ENCODE measurements around the gene EVI5L. TPM values are rescaled to one million over a fixed set of nuclear protein-coding genes. Genes with fewer than 3 reads are reported as not detected.

EVI5L gene
- total RNA-seq, 2 donors from 2014 or later: 3.6 to 4.5 TPM

DNA sequence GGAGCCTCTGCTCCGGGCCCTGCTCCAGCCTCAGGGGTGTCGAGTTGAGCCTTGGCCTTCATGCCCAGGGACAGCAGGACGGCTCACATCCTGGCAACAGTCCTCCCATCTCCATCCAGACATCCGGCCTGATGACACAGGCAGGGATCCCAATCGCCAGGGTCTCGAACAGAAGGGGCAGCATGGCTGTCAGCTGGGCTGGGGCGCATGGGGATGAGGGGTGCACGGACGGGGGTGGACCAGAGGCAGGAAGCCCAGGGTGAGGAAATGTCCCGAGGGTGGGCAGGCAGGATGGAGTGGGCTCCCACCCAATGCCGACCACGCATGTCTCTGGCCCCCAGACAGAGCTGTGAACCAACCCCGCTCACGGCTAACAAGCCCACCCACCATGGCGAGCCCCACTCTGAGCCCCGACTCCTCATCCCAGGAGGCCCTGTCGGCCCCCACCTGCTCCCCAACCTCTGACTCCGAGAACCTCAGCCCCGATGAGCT, 16.2 kb downstream of the EVI5L start:
- Mint-ChIP-seq H3K4me3 (no peak overlapping the region), H3K27ac (no peak overlapping the region), H3K9me3 (no peaks in the 10 kb centered on the region), H3K36me3 (ENCODE audit: low read depth) (no peaks in the 10 kb centered on the region), H3K27me3 (no peaks in the 10 kb centered on the region), H3K4me1 (no peaks in the 10 kb centered on the region)
- ATAC-seq (replicated peaks): no peak

DNA sequence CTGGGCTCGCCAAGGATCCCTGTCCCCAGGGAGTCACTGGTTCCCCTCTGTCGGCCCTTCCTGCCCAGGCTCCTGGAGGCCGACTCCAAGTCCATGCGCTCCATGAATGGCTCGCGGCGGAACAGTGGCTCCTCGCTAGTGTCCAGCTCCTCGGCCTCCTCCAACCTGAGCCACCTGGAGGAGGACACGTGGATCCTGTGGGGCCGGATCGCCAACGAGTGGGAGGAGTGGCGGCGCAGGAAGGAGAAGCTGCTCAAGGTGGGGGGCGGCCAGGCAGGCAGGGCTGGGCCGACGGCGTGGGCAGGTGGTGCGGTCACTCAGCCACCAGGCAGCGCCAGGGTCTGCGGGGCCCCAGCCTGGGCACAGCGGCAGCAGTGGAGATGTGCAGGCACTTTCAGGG, 17.6 kb downstream of the EVI5L start:
- Mint-ChIP-seq H3K9me3 (no peaks in the 10 kb centered on the region), H3K4me3 (no peak overlapping the region), H3K36me3 (ENCODE audit: low read depth) (no peaks in the 10 kb centered on the region), H3K4me1 (no peaks in the 10 kb centered on the region), H3K27me3 (no peaks in the 10 kb centered on the region), H3K27ac (no peak overlapping the region)
- ATAC-seq (replicated peaks): no peak

DNA sequence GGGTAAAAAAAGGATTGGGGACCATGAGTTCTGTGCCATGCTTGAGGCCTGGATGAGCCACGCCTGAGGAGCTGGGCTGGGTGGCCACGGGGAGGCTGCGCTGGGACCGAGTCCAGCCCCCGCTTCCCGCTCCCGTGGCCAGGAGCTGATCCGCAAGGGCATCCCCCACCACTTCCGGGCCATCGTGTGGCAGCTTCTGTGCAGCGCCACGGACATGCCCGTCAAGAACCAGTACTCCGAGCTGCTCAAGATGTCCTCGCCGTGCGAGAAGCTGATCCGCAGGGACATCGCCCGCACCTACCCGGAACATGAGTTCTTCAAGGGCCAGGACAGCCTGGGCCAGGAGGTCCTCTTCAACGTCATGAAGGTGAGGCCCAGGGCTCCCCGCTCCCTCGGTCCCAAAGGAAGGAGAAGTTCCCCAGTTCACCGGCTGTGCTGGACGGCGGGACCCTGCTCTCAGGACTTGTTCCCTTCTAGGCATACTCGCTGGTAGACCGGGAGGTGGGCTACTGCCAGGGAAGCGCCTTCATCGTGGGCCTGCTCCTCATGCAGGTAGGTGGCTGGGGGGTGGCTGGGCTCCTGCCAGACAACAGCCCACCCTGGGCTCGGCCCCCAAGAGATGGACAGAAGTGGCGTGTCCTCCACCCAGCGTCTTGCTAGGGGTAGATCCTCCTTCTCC, 18.9 kb downstream of the EVI5L start:
- Mint-ChIP-seq H3K9me3 (no peaks in the 10 kb centered on the region), H3K4me1 (no peaks in the 10 kb centered on the region), H3K36me3 (ENCODE audit: low read depth) (no peaks in the 10 kb centered on the region), H3K27ac (no peak overlapping the region), H3K4me3 (no peak overlapping the region), H3K27me3 (no peaks in the 10 kb centered on the region)
- no peak for ATAC-seq (replicated peaks)

DNA sequence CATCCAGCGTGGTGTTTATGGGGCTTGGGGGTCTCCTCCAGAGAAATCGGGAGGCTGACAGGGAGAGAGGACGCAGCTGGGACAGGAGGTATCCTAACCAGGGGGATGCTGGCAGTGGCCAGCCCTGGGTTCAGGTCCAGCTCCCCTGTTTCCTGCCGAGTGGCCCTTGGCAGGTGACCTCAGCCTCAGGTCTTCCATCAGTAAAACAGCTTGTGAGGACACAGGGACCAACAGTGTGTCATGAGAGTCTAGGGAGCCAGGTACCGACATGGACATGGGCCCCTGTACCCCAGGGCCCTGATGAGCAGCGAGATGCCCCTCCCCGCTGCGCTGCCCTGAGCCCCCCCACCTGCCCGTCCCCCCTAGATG, 19.6 kb downstream of the EVI5L start:
- no peak overlapping the region for H3K4me3 Mint-ChIP-seq
- no peaks in the 10 kb centered on the region for H3K36me3 Mint-ChIP-seq (ENCODE audit: low read depth)
- no peaks in the 10 kb centered on the region for H3K4me1 Mint-ChIP-seq
- H3K27me3 Mint-ChIP-seq: no peaks in the 10 kb centered on the region
- ATAC-seq (replicated peaks): no peak
- H3K9me3 Mint-ChIP-seq: no peaks in the 10 kb centered on the region
- no peak overlapping the region for H3K27ac Mint-ChIP-seq

DNA sequence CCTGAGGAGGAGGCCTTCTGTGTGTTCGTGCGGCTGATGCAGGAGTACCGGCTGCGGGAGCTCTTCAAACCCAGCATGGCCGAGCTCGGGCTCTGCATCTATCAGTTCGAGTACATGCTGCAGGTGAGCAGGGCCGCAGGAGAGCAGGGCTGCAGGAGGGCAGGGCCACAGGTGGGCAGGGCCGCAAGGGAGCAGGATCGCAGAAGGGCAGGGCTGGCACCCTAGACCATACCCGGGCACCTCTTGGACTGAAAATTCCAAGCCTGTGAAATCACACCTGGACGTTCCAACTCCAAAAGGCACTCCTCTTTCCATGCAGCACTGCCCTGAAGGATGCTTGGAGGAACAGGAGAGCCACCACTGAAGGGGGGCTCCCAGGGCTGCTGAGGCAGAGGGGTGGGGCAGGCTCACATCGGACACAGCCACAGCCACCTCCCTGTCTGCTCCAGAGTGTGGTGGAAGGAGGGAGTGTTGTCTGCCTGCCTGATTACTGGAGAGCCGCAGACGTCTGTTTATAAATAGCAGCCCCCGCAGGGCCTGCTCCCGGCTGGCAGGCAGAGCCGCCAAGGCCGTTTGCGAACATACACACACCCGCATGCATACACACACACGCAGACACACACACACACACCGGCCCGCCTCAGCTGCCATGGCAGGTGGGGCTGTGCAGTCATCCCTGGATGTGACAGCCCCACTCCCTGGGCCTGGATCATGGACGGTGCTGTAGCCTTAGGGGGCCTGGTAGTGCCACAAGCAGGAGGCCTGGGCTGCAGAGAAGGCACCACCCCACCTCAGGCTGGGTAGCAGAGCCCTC, 20.2 kb downstream of the EVI5L start:
- H3K27me3 Mint-ChIP-seq: no peaks in the 10 kb centered on the region
- no peak overlapping the region for H3K4me3 Mint-ChIP-seq
- no peaks in the 10 kb centered on the region for H3K4me1 Mint-ChIP-seq
- no peak overlapping the region for H3K27ac Mint-ChIP-seq
- ATAC-seq (replicated peaks): no peak
- H3K36me3 Mint-ChIP-seq (ENCODE audit: low read depth): no peaks in the 10 kb centered on the region
- H3K9me3 Mint-ChIP-seq: no peaks in the 10 kb centered on the region

DNA sequence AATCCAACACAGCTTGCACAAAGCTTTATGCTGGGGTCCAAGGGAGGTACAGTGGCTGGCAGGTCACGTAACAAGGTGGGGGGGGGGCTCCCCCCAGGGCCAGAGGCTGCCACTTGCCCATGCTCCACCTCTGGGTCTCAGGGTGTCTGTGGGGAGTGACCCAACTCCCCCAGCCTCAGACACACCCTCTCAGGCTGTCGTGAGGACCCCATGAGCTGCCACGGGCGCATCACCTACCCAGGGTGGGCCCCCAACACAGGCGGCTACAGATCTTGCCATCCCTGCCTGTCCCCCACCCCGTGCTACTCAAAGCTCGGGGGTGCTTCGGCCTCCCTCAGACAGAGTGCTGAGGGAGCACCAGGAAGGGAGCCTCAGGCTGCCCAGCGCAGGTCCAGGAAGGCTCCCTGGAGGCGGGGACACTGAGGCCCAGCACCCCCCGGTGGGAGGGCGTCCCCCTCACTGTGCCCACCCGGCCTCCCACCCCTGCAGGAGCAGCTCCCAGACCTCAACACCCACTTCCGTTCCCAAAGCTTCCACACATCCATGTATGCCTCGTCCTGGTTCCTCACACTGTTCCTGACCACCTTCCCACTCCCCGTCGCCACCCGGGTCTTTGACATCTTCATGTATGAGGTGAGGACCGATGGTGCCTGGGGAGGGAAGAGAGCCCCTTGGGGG, 21.1 kb downstream of the EVI5L start:
- no peak overlapping the region for H3K27ac Mint-ChIP-seq
- no peak for ATAC-seq (replicated peaks)
- H3K27me3 Mint-ChIP-seq: no peaks in the 10 kb centered on the region
- H3K9me3 Mint-ChIP-seq: no peaks in the 10 kb centered on the region
- H3K4me3 Mint-ChIP-seq: no peak overlapping the region
- no peaks in the 10 kb centered on the region for H3K4me1 Mint-ChIP-seq
- no peaks in the 10 kb centered on the region for H3K36me3 Mint-ChIP-seq (ENCODE audit: low read depth)

DNA sequence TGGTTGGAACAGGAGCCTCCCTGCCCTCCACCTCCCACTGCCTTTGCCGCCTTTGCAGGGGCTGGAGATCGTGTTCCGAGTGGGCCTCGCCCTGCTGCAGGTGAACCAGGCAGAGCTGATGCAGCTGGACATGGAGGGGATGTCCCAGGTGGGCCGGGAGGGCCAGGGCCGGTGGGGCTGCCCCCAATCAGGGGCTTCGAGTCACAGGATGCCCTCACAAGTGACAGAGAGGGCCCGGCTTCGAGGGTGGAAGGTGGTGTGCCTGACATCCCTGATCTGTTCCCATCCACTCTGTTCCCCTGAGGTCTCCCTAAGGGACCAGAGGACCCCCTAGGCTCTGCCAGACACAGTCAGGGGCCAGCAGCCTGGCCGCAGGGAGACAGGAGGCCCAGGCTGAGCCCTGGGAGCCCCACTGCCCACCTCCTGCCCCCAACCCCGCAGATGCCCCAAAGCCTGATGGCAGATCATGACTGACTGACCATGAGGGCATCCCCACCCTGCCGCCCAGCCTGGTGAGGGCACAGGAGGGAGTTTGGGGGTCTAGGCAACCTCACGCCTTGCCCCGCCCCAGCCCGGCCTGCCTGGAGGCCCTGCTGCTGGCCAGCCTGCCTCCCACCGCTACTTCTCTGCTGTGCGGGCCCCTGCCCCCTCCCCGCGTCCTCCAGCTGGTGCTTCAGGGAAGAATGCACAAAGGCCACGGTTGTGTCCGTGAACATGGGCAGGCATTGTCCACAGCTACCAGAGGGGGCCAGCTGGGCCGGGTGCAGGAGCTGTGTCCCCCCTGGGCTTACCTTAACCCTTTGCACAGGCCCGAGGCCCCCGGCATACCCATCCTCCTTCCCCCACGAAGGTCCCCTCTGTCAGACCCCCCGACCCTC, 21.8 kb downstream of the EVI5L start:
- no peaks in the 10 kb centered on the region for H3K4me1 Mint-ChIP-seq
- H3K27me3 Mint-ChIP-seq: no peaks in the 10 kb centered on the region
- H3K4me3 Mint-ChIP-seq: no peak overlapping the region
- H3K9me3 Mint-ChIP-seq: no peaks in the 10 kb centered on the region
- no peaks in the 10 kb centered on the region for H3K36me3 Mint-ChIP-seq (ENCODE audit: low read depth)
- no peak overlapping the region for H3K27ac Mint-ChIP-seq
- no peak for ATAC-seq (replicated peaks)

DNA sequence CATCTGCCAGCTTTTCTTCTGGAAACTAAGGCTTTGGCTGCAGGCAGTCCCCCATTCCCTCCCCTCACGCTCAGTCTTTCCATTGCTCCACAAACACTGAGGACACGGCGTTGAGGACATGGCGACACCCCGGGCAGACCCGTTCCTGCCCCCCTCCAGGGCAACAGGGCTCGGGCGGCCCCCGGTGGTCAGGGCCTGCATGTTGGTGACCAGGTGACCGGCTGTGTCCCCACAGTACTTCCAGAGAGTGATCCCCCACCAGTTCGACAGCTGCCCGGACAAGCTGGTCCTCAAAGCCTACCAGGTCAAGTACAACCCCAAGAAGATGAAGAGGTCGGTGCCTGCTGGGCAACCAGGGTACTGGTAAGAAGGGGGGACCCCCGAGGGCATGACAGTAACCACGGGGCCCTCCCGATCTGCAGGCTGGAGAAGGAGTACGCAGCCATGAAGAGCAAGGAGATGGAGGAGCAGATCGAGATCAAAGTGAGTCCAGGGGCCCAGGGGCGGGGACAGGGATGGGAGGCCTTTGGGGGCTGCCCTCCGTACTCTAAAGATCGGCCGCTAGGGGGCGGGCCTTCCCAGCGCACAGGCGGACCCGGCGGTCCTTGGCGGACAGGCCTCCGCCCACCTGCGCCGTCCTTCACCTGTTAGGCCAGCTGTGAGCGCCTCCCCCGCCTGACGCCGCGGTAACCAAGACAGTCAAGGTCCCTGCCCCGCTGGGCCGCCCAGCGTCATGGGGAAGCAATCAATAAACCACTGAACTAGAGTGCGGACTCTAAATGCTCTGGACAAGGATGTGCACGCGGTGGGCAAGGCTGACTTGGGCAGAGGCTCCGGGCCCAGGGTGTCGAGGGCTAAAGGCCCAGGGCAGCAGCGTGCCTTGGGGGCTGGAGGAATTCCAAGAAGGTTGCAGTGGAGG, 23.1 kb downstream of the EVI5L start:
- Mint-ChIP-seq H3K4me3 (no peak overlapping the region), H3K27me3 (no peaks in the 10 kb centered on the region), H3K27ac (no peak overlapping the region), H3K9me3 (no peaks in the 10 kb centered on the region), H3K4me1 (no peaks in the 10 kb centered on the region), H3K36me3 (ENCODE audit: low read depth) (no peaks in the 10 kb centered on the region)
- ATAC-seq (replicated peaks): peak; percentile 90

DNA sequence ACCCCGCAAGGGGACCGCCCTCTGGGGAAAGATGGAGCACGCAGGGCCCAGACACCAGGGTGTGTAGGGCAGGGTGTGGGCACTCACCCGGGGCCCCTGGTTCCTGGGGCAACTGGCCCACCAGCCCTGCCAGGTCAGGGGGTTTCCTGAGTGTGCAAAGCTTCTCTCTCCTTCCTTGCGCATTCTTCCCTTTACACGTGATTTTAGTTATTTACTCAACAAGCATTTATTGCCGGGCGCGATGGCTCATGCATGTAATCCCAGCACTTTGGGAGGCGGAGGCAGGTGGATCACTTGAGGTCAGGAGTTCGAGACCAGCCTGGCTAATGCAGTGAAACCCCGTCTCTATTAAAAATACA, 23.7 kb downstream of the EVI5L start:
- Mint-ChIP-seq H3K4me3 (no peak overlapping the region), H3K27ac (no peak overlapping the region), H3K4me1 (no peaks in the 10 kb centered on the region), H3K27me3 (no peaks in the 10 kb centered on the region), H3K9me3 (no peaks in the 10 kb centered on the region), H3K36me3 (ENCODE audit: low read depth) (no peaks in the 10 kb centered on the region)
- no peak for ATAC-seq (replicated peaks)

DNA sequence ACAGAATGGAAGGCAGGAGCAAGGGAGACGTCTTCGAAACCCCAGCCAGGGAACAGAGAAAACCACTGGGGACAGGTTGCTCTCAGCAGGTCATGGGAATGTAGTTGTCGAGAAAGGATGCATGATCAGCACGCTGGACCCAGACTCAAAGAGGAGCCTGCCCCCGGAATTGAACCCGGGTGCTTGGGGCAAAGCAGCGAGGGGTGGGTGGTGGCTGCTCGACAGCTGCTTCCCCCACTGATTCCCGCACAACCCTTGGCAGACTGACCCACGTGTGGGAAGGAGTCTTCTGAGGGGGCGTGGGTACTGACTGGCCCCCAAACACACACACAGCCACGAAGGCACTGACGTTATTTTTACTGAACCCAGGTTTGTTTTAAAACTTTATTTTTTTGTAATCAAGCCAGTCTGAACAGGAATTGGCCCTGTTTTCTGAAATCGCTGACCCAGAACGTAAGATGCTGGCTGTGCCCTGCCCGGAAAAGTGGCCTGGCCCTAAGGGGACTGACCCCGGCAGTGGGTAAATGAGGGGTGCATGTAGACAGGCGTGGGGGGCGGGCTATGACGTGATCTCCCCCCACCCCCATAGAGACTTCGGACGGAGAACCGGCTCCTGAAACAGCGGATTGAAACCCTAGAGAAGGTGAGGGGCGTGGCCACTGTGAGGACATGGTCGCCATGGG, 25.5 kb downstream of the EVI5L start:
- Mint-ChIP-seq H3K4me1 (no peaks in the 10 kb centered on the region), H3K36me3 (ENCODE audit: low read depth) (no peaks in the 10 kb centered on the region), H3K4me3 (no peak overlapping the region), H3K9me3 (no peaks in the 10 kb centered on the region), H3K27ac (no peak overlapping the region), H3K27me3 (no peaks in the 10 kb centered on the region)
- no peak for ATAC-seq (replicated peaks)

DNA sequence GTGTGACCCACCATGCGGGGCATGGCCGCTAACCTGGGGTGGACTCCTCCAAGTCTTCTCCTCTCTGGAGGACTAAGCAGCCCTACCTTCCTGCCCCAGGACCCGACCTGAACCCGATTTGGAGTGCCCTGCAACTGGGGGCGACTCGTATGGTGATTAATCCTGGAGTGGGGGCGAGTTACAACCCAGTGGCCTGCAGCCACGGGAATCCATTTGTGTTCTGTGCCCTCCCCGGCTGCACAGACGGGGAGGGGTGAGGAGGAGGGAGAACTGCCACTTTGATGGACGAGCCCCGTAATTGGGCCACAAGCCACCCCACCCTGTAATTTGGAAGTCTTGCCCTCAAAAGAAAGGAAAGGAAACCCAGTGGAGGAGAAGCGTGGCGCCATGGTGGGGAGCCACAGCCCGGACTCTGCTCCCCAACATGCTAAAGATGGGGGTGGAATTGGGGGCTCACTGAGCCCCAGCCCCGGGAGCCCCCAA, 26.1 kb downstream of the EVI5L start:
- Mint-ChIP-seq H3K9me3 (no peaks in the 10 kb centered on the region), H3K27ac (no peak overlapping the region), H3K4me3 (no peak overlapping the region), H3K4me1 (no peaks in the 10 kb centered on the region), H3K27me3 (no peaks in the 10 kb centered on the region), H3K36me3 (ENCODE audit: low read depth) (no peaks in the 10 kb centered on the region)
- no peak for ATAC-seq (replicated peaks)

DNA sequence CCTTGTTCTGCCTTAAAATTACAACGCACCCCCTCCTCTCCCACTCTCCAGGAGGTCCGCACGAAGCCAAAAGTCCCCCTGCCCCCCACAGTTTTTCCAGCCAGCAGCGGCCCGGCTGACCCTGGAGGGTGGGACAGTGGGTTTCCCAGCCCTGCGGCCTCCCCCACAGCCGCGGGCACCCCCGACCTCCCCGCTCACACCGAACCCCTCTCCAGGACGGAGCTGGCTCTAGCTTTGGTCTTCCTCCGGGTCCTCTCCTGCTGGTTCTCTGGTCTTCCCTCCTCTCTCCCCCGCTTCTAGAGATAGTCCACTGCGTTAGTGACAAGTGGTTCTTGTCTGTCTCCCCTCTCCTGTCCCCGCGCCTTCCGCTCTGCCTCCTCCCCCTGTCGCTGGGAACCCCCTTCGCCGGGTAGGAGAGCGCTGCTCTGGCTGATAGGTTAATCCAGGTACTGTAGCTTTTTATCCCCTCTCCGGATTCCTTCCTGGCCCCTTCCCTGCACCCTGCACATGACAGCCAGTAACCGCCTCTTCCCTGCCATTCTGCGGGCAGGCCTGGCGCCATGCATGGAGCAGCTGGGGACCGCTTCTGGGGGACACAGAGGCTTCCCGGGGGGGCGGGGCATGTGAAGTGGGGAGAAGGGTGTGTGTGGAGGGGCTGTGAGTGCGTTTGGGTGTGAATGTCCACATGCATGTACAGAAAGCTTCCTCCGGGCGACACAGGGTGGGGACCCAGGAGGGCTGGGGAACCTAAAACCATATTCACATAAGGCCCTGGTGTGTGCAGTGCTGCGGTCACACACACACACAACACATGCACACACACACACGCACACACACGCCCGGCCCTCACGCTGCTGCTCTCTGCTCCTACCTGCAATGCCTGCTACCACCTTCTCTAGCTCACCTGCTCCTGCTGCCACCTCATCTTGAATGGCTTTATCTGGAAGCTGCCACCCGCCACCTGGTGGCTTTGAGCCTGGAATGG, 27.0 kb downstream of the EVI5L start:
- no peaks in the 10 kb centered on the region for H3K9me3 Mint-ChIP-seq
- H3K27me3 Mint-ChIP-seq: no peaks in the 10 kb centered on the region
- no peak for ATAC-seq (replicated peaks)
- no peaks in the 10 kb centered on the region for H3K4me1 Mint-ChIP-seq
- no peak overlapping the region for H3K27ac Mint-ChIP-seq
- H3K36me3 Mint-ChIP-seq (ENCODE audit: low read depth): no peaks in the 10 kb centered on the region
- H3K4me3 Mint-ChIP-seq: no peak overlapping the region
